ENCODE data around the gene RASA3. TPM values are rescaled to one million over a fixed set of nuclear protein-coding genes. Genes with fewer than 3 reads are reported as not detected.

Gene RASA3
- total and polyA plus RNA-seq, 2 donors (not counting 3 experiments of a cell fraction or from before 2014, with no cell fraction given) = 26.5 to 53.8 TPM

DNA sequence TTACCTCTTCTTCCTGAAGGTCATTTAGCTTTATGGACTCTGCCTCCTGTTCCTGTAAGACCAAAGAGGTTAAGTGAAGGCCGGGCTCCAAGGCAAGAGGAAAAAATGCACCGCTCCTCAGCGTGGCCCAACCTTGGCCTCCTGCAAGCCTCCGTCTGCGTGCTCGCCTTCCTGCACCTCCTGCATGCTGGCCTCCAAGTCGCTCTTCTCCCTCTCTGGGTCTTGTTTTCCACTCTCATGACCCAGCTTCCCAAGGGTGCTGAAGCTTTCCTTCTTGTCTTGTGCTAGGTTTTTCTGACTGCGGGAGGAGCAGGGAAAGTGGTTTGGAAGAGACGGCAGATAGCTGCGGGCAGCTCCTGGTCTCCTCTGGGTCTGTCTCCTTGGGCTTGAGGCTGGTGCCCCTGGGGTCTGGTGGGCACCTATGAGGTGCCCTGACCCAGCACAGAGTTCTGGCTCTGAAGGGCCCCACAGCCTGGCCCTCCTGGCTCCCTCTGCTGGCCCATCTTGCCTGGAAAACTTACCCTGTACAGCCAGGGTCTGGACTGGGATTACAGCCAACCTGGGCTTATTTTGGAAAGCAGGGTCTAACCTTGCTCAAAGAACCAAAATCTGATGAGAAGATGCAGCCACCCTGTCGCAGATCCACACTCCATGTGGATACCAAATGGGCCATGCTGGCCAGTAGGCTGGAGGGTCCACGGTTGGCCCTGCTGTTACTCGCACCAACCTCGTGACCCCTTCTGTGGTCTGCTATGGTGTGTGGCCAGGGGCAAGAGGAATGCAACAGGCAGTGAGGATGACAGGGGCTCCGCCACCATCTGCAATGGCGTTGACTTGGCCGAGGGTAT is 163.7 kb downstream of the RASA3 start:
- Histone ChIP-seq H3K4me2 (ENCODE audit: insufficient read depth, low read length) (no peak overlapping the region), H3K27me3 (ENCODE audit: control insufficient read depth in 2 of 2, insufficient read depth in 2 of 2, low read length in 2 of 2) (no peaks in the 10 kb centered on the region), H3K9me3 (replicated peaks; ENCODE audit: control insufficient read depth, insufficient read depth, low read length) (no peaks in the 10 kb centered on the region), H3K4me3 (replicated peaks in 1 of 3; ENCODE audit: insufficient read depth in 1 of 3, low read depth in 1 of 3, low read length in 3 of 3) (no peak overlapping the region), H3K4me1 (ENCODE audit: control insufficient read depth, extremely low read depth, insufficient read depth, low read length) (no peaks in the 10 kb centered on the region), H3K79me2 (ENCODE audit: control insufficient read depth, insufficient read depth, low read length) (no peaks in the 10 kb centered on the region), H2AFZ (ENCODE audit: low read depth, low read length) (no peak overlapping the region), H3K9ac (replicated peaks; ENCODE audit: extremely low read depth, insufficient read depth, low read length) (no peak overlapping the region), H4K20me1 (replicated peaks; ENCODE audit: control insufficient read depth, extremely low read depth, insufficient read depth, low read length) (no peaks in the 10 kb centered on the region), H3K27ac (ENCODE audit: insufficient read depth, low read depth, low read length) (no peak overlapping the region), H3K36me3 (ENCODE audit: control insufficient read depth in 2 of 2, extremely low read depth in 1 of 2, insufficient read depth in 2 of 2, low read length in 2 of 2) (peaks cover 0 to 5% of the 10 kb centered on the region in 2 experiments), H3K9me1 (replicated peaks; ENCODE audit: control insufficient read depth, extremely low read depth, insufficient read depth, low read length) (no peaks in the 10 kb centered on the region)
- dilution Hi-C loops (cut with MboI; ENCODE audit: extremely low pct_ligation_motif_present, low sequenced_read_pairs) = no loop called here
- DNase-seq (ENCODE audit: low read depth, low spot score) (no peak), FAIRE-seq (no peak)
- intact Hi-C loops (cut with micrococcal nuclease) = no loop called here
- ChIA-PET CTCF (interaction anchor here (1.0 kb wide), 1 partner anchor 9 kb away, joined by 5 read pairs; no protein-coding TSS in a partner anchor), POLR2A (no interaction called here)
- no TSS peak for BruUV-seq (replicated peaks)
- no peak for TF ChIP-seq POLR2AphosphoS5 (IDR thresholded peaks at IDR 0.05; ENCODE audit: insufficient read depth, low read depth, low read length)
- TF ChIP-seq GATA2 (IDR thresholded peaks at IDR 0.05; ENCODE audit: insufficient read depth, insufficient read length, low read depth, low read length) = no peak
- TF ChIP-seq, protein P1, sequence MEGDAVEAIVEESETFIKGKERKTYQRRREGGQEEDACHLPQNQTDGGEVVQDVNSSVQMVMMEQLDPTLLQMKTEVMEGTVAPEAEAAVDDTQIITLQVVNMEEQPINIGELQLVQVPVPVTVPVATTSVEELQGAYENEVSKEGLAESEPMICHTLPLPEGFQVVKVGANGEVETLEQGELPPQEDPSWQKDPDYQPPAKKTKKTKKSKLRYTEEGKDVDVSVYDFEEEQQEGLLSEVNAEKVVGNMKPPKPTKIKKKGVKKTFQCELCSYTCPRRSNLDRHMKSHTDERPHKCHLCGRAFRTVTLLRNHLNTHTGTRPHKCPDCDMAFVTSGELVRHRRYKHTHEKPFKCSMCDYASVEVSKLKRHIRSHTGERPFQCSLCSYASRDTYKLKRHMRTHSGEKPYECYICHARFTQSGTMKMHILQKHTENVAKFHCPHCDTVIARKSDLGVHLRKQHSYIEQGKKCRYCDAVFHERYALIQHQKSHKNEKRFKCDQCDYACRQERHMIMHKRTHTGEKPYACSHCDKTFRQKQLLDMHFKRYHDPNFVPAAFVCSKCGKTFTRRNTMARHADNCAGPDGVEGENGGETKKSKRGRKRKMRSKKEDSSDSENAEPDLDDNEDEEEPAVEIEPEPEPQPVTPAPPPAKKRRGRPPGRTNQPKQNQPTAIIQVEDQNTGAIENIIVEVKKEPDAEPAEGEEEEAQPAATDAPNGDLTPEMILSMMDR (IDR thresholded peaks at IDR 0.05; ENCODE audit: extremely low read depth in 1 of 2, insufficient read depth in 1 of 2, low read depth in 1 of 2, low read length in 2 of 2) = no peak
- no peak for TF ChIP-seq EZH2 (IDR thresholded peaks at IDR 0.05; ENCODE audit: borderline replicate concordance, low read depth, low read length, severe bottlenecking)
- no peak for TF ChIP-seq POLR2A (IDR thresholded peaks at IDR 0.05; ENCODE audit: low read depth, low read length)
- TF ChIP-seq JUN (IDR thresholded peaks at IDR 0.05; ENCODE audit: borderline replicate concordance, insufficient read depth, insufficient read length, low read depth) = no peak
- no peak for TF ChIP-seq MYC (IDR thresholded peaks at IDR 0.05; ENCODE audit: low read depth, low read length)
- TF ChIP-seq, protein P2, sequence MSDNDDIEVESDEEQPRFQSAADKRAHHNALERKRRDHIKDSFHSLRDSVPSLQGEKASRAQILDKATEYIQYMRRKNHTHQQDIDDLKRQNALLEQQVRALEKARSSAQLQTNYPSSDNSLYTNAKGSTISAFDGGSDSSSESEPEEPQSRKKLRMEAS (IDR thresholded peaks at IDR 0.05; ENCODE audit: insufficient read depth, insufficient read length) = no peak
- TF ChIP-seq FOS (IDR thresholded peaks at IDR 0.05; ENCODE audit: borderline replicate concordance, insufficient read depth, low read length) = no peak

Measured in endothelial cell of umbilical vein (primary cell).